Fibroblast of peridontal ligament (primary cell): ENCODE measurements around the gene ATG4B.
"Not testable (repeated sequence)": the region's sequence is repeated elsewhere in the genome, so short reads cannot be mapped to it uniquely, and the experiment has no call there.

ENCODE experiments used
- DNase-seq: peaks from one replicate; pipeline ENCODE4 v3.0.0-alpha.2; 2010; ENCODE audit errors: extremely low read depth

Gene ATG4B

GRCh38 chr2:241637018-241637794 lies at the start of gene ATG4B, which contains the start of gene THAP4:
ATG4B (plus strand) TSS chr2:241637693; CDS start chr2:241637715, 22 bp downstream.
THAP4 (minus strand) TSS chr2:241637158; CDS start chr2:241637017, 141 bp downstream.
- DNase-seq = peak; percentile 73

GRCh38 chr2:241589863-241590262 lies 47.6 kb upstream of the ATG4B start:
- DNase-seq = not testable (repeated sequence)

- not testable (repeated sequence) for DNase-seq
Observed at GRCh38 chr2:241590496-241591455, 46.7 kb upstream of the ATG4B start.

- no peak for DNase-seq
Observed at GRCh38 chr2:241592126-241592845, 45.2 kb upstream of the ATG4B start.

- DNase-seq = no peak
Observed at GRCh38 chr2:241593271-241593670, 44.2 kb upstream of the ATG4B start.

GRCh38 chr2:241595600-241596140 lies 41.8 kb upstream of the ATG4B start:
- DNase-seq = no peak

GRCh38 chr2:241597561-241597960 lies 39.9 kb upstream of the ATG4B start:
- no peak for DNase-seq

GRCh38 chr2:241598061-241598460 lies 39.4 kb upstream of the ATG4B start:
- DNase-seq = no peak

GRCh38 chr2:241598487-241598886 lies 39.0 kb upstream of the ATG4B start:
- DNase-seq = no peak

- no peak for DNase-seq
Observed at GRCh38 chr2:241599615-241600014, 37.9 kb upstream of the ATG4B start.

- DNase-seq = no peak
Observed at GRCh38 chr2:241601841-241602240, 35.7 kb upstream of the ATG4B start.

GRCh38 chr2:241602720-241603119 lies 34.8 kb upstream of the ATG4B start:
- no peak for DNase-seq

- no peak for DNase-seq
Observed at GRCh38 chr2:241603686-241604085, 33.8 kb upstream of the ATG4B start.

- no peak for DNase-seq
Observed at GRCh38 chr2:241606186-241606585, 31.3 kb upstream of the ATG4B start.

- DNase-seq = no peak
Observed at GRCh38 chr2:241607162-241607885, 30.2 kb upstream of the ATG4B start.

GRCh38 chr2:241608881-241609280 lies 28.6 kb upstream of the ATG4B start:
- DNase-seq = no peak

- peak; percentile 60 for DNase-seq
Observed at GRCh38 chr2:241609859-241610793, 27.4 kb upstream of the ATG4B start.

- no peak for DNase-seq
Observed at GRCh38 chr2:241611062-241611461, 26.4 kb upstream of the ATG4B start.

- DNase-seq = peak; percentile 34
Observed at GRCh38 chr2:241612156-241613016, 25.1 kb upstream of the ATG4B start.
